GM23338 (cell line): ENCODE data around the gene PDCD2L. TPM values are rescaled to one million over a fixed set of nuclear protein-coding genes. Genes with fewer than 3 reads are reported as not detected.

Source experiments
- ATAC-seq: fragments of 200-7000 bp; cut with Tn5 transposase; 3 replicates; pipeline ENCODE4 v1.9.1; 2020
- DNase-seq: peaks from one replicate; pipeline ENCODE4 v3.0.0-alpha.2; 2015; ENCODE audit warnings: low spot score
- H2AFZ ChIP-seq: fragments of 200-600 bp; sonication (generic); 2 replicates; pipeline ENCODE4 v1.8.0; 2016; ENCODE audit warnings: antibody characterized with exemption, mild to moderate bottlenecking, moderate library complexity
- H3F3A ChIP-seq: fragments of 200-600 bp; sonication (generic); replicated peaks from 2 replicates; pipeline ENCODE4 v1.8.0; 2017; ENCODE audit warnings: antibody characterized with exemption, mixed run types, low read depth
- H3K27ac ChIP-seq: fragments of 200-600 bp; sonication (generic); 2 replicates; pipeline ENCODE4 v1.6.1; 2016; ENCODE audit warnings: low read depth
- H3K27me3 ChIP-seq: fragments of 200-600 bp; sonication (generic); 2 replicates; pipeline ENCODE4 v1.8.0; 2016; ENCODE audit warnings: mild to moderate bottlenecking, mixed run types, moderate library complexity; ENCODE audit not compliant: insufficient read depth
- H3K36me3 ChIP-seq: fragments of 200-600 bp; sonication (generic); 2 replicates; pipeline ENCODE4 v1.8.0; 2016; ENCODE audit warnings: mild to moderate bottlenecking; ENCODE audit not compliant: insufficient read depth
- H3K4me1 ChIP-seq: fragments of 200-600 bp; sonication (generic); 2 replicates; pipeline ENCODE4 v1.8.0; 2016; ENCODE audit warnings: mild to moderate bottlenecking, moderate library complexity; ENCODE audit not compliant: insufficient read depth
- H3K4me2 ChIP-seq: fragments of 200-600 bp; sonication (generic); 2 replicates; pipeline ENCODE4 v1.7.1; 2017; ENCODE audit warnings: mixed run types
- H3K4me3 ChIP-seq: fragments of 200-600 bp; sonication (generic); 2 replicates; pipeline ENCODE4 v1.6.1; 2016; ENCODE audit warnings: mixed run types
- H3K79me2 ChIP-seq: fragments of 200-600 bp; sonication (generic); replicated peaks from 2 replicates; pipeline ENCODE4 v1.8.0; 2017; ENCODE audit warnings: mild to moderate bottlenecking; ENCODE audit not compliant: insufficient read depth
- H3K9me2 ChIP-seq: fragments of 200-600 bp; sonication (generic); 2 replicates; pipeline ENCODE4 v1.8.0; 2017; ENCODE audit not compliant: insufficient read depth
- H4K20me1 ChIP-seq: fragments of 200-600 bp; sonication (generic); replicated peaks from 2 replicates; pipeline ENCODE4 v1.8.0; 2017; ENCODE audit warnings: mild to moderate bottlenecking; ENCODE audit not compliant: insufficient read depth
- H3K27ac Mint-ChIP-seq: 2 replicates; pipeline ENCODE4 v1.8.0; 2020; ENCODE audit warnings: inconsistent platforms, mild to moderate bottlenecking, moderate library complexity, mixed read lengths
- H3K27me3 Mint-ChIP-seq: 3 replicates; pipeline ENCODE4 v1.8.0; 2022; ENCODE audit warnings: low read depth, mild to moderate bottlenecking, moderate library complexity, mixed read lengths, inconsistent platforms; ENCODE audit not compliant: insufficient read depth, poor library complexity
- H3K36me3 Mint-ChIP-seq: 3 replicates; pipeline ENCODE4 v1.8.0; 2021; ENCODE audit warnings: low read depth, mild to moderate bottlenecking, inconsistent platforms, moderate library complexity, mixed read lengths
- H3K4me1 Mint-ChIP-seq: 3 replicates; pipeline ENCODE4 v1.8.0; 2020; ENCODE audit warnings: mild to moderate bottlenecking, inconsistent platforms, mixed read lengths
- H3K4me3 Mint-ChIP-seq: 3 replicates; pipeline ENCODE4 v1.8.0; 2021; ENCODE audit warnings: moderate library complexity, mild to moderate bottlenecking, inconsistent platforms, mixed read lengths
- H3K9me3 Mint-ChIP-seq: 3 replicates; pipeline ENCODE4 v1.8.0; 2020; ENCODE audit warnings: moderate library complexity, mild to moderate bottlenecking, inconsistent platforms, mixed read lengths
- CTCF ChIP-seq, 2 experiments: fragments of 200-600 bp in 1 of 2; sonication (generic) in 1 of 2; conservative IDR thresholded peaks; 2 replicates each; pipeline versions ENCODE4 v1.5.1 to v1.6.1; 2016 to 2017; ENCODE audit warnings: antibody characterized with exemption in 2 of 2, low read depth in 2 of 2, mild to moderate bottlenecking in 2 of 2, moderate library complexity in 1 of 2
- ETS1 ChIP-seq: IDR thresholded peaks from 2 replicates; pipeline ENCODE4 v1.6.1; 2016; ENCODE audit warnings: antibody characterized with exemption
- EZH2 ChIP-seq: fragments of 200-600 bp; sonication (generic); IDR thresholded peaks from one replicate; pipeline ENCODE4 v1.8.0; 2017; ENCODE audit warnings: antibody characterized with exemption, mild to moderate bottlenecking, low read depth; ENCODE audit not compliant: unreplicated experiment
- EZH2phosphoT487 ChIP-seq: fragments of 200-600 bp; sonication (generic); IDR thresholded peaks from one replicate; pipeline ENCODE4 v1.8.1; 2018; ENCODE audit warnings: antibody characterized with exemption; ENCODE audit not compliant: unreplicated experiment
- JUNB ChIP-seq: IDR thresholded peaks from one replicate; pipeline ENCODE4 v1.6.1; 2016; ENCODE audit warnings: antibody characterized with exemption; ENCODE audit not compliant: unreplicated experiment
- NANOG ChIP-seq: IDR thresholded peaks from 2 replicates; pipeline ENCODE4 v1.6.1; 2016; ENCODE audit warnings: antibody characterized with exemption, borderline replicate concordance
- POLR2AphosphoS5 ChIP-seq: IDR thresholded peaks from 2 replicates; pipeline ENCODE4 v1.6.1; 2016; ENCODE audit warnings: antibody characterized with exemption, low read depth
- STAT1 ChIP-seq: IDR thresholded peaks from one replicate; pipeline ENCODE4 v1.6.1; 2016; ENCODE audit warnings: antibody characterized with exemption; ENCODE audit not compliant: unreplicated experiment
- ZNF114 ChIP-seq: fragments of 250-450 bp; sonication (Bioruptor Pico); IDR thresholded peaks from 2 replicates; pipeline ENCODE4 v1.5.0; 2020; ENCODE audit warnings: mild to moderate bottlenecking, moderate library complexity
- ZNF331 ChIP-seq: fragments of 250-450 bp; sonication (Bioruptor Pico); IDR thresholded peaks from 2 replicates; pipeline ENCODE4 v1.5.0; 2020; ENCODE audit warnings: low read depth, mild to moderate bottlenecking, moderate library complexity
- polyA plus RNA-seq: library from polyadenylated mRNA; unstranded; fragments of >200 nt; fragmentation: Nextera tagmentation; extraction: Ambion mirVana; gene quantifications from 2 replicates; pipeline ENCODE4 v1.2.1, GENCODE V29; 2016
- total RNA-seq: library from RNA; depleted of rRNA; stranded (reverse); fragments of >200 nt; shearing (Covaris generic); gene quantifications from 2 replicates; pipeline ENCODE4 v1.2.3, GENCODE V29; 2014

The PDCD2L gene
- total and polyA plus RNA-seq, 2 experiments from 2014 or later = 61.3 to 67.2 TPM

- no peaks in the 10 kb centered on the region for H3K9me2 ChIP-seq
- H2AFZ ChIP-seq = no peak overlapping the region
- H3K36me3 ChIP-seq = peaks cover 34% of the 10 kb centered on the region
- Mint-ChIP-seq H3K27ac (0 out of 2 replicates have a peak overlapping the region, but pooled peaks have one; percentile 14), H3K4me3 (peak overlapping the region; percentile 99), H3K9me3 (no peaks in the 10 kb centered on the region), H3K4me1 (peaks cover 15% of the 10 kb centered on the region; the same call in 2 of the 3 replicates), H3K27me3 (peaks cover 4% of the 10 kb centered on the region), H3K36me3 (peaks cover 59% of the 10 kb centered on the region)
- peaks cover 12% of the 10 kb centered on the region; the same call in 1 of the 2 replicates for H3F3A ChIP-seq
- DNase-seq (peak; percentile 83), ATAC-seq (peak; percentile 36)
- no peaks in the 10 kb centered on the region for H3K27me3 ChIP-seq
- H3K4me1 ChIP-seq = peaks cover 18% of the 10 kb centered on the region
- H3K79me2 ChIP-seq = peaks cover 78% of the 10 kb centered on the region
- peak overlapping the region; percentile 92 for H3K4me3 ChIP-seq
- peaks cover 64% of the 10 kb centered on the region for H4K20me1 ChIP-seq
- H3K4me2 ChIP-seq = peak overlapping the region; percentile 92
- no peak overlapping the region for H3K27ac ChIP-seq
- TF ChIP-seq EZH2 (no peak), CTCF (conservative IDR thresholded peaks at IDR 0.05; ENCODE audit: low read depth in 2 of 2) (peak; percentile 63 to 72), ETS1 (no peak), ZNF114 (CRISPR knock-in tag) (no peak), EZH2phosphoT487 (no peak), ZNF331 (CRISPR knock-in tag) (no peak)
These were observed 26.8 kb downstream of the PDCD2L start for GRCh38 chr19:34430738-34431625.

GRCh38 chr19:34431681-34432402 is 27.6 kb downstream of the PDCD2L start:
- H3K27me3 Mint-ChIP-seq = peaks cover 4% of the 10 kb centered on the region
- Histone ChIP-seq H3K27ac (peak overlapping the region; percentile 56; the same call in 1 of the 2 replicates), H3K4me1 (peaks cover 18% of the 10 kb centered on the region), H3K36me3 (peaks cover 42% of the 10 kb centered on the region), H3K4me3 (no peak overlapping the region), H3K79me2 (peaks cover 86% of the 10 kb centered on the region), H3K9me2 (no peaks in the 10 kb centered on the region), H4K20me1 (peaks cover 64% of the 10 kb centered on the region), H3K4me2 (no peak overlapping the region), H3K27me3 (no peaks in the 10 kb centered on the region), H3F3A (peaks cover 6% of the 10 kb centered on the region; the same call in 1 of the 2 replicates), H2AFZ (no peak overlapping the region)
- no peaks in the 10 kb centered on the region for H3K9me3 Mint-ChIP-seq
- DNase-seq = no peak
- no peak for ATAC-seq
- H3K36me3 Mint-ChIP-seq = peaks cover 64% of the 10 kb centered on the region
- H3K27ac Mint-ChIP-seq = no peak overlapping the region
- no peak overlapping the region for H3K4me3 Mint-ChIP-seq
- H3K4me1 Mint-ChIP-seq = peaks cover 15% of the 10 kb centered on the region; the same call in 2 of the 3 replicates
- TF ChIP-seq STAT1 (no peak), NANOG (no peak), CTCF (conservative IDR thresholded peaks at IDR 0.05; ENCODE audit: low read depth in 2 of 2) (no peak), ZNF114 (CRISPR knock-in tag) (no peak), POLR2AphosphoS5 (no peak), JUNB (no peak), EZH2phosphoT487 (no peak)
